Caco-2 (cell line): ENCODE data around the gene TAS2R40. TPM values are rescaled to one million over a fixed set of nuclear protein-coding genes. Genes with fewer than 3 reads are reported as not detected.
"Not testable (repeated sequence)": the region's sequence is repeated elsewhere in the genome, so short reads cannot be mapped to it uniquely, and the experiment has no call there.

ENCODE experiments used
- BruUV-seq: library from RNA; stranded (reverse); fragments of 400-500 nt; replicated peaks from 2 replicates; lab custom pipeline; 2021; lab: Mats Ljungman, UMichigan
- CTCF ChIA-PET: fragments of 300-600 bp; sonication (Branson Sonifier 250); formaldehyde crosslinking; loops from one replicate; lab custom pipeline; 2022; ENCODE audit warnings: antibody characterized with exemption; lab: Charles Lee
- POLR2A ChIA-PET: fragments of 300-600 bp; sonication (Branson Sonifier 250); formaldehyde crosslinking; loops from one replicate; lab custom pipeline; 2022; ENCODE audit warnings: antibody characterized with exemption; lab: Charles Lee
- DNase-seq, 2 experiments: peaks; one replicate each; pipeline versions ENCODE4 v3.0.0 to v3.0.0-alpha.2; 2020 to 2022
- H3K27me3 ChIP-seq: replicated peaks from 2 replicates; pipeline ENCODE4 v1.6.0; 2011; ENCODE audit warnings: low read length; ENCODE audit not compliant: control insufficient read depth, insufficient read depth
- H3K36me3 ChIP-seq: 2 replicates; pipeline ENCODE4 v1.5.1; 2011; ENCODE audit warnings: low read length; ENCODE audit not compliant: control insufficient read depth, insufficient read depth
- H3K4me1 ChIP-seq: fragments of 250-450 bp; sonication (Bioruptor Pico); 2 replicates; pipeline ENCODE4 v1.5.1; 2020; ENCODE audit warnings: mild to moderate bottlenecking
- H3K4me3 ChIP-seq: 2 replicates; pipeline ENCODE4 v1.5.1; 2011; ENCODE audit warnings: low read depth, mild to moderate bottlenecking, control low read depth, low read length
- H3K9me3 ChIP-seq: fragments of 250-450 bp; sonication (Bioruptor Pico); 2 replicates; pipeline ENCODE4 v1.5.1; 2020; ENCODE audit warnings: mild to moderate bottlenecking, moderate library complexity
- H3K27ac Mint-ChIP-seq: one replicate; pipeline ENCODE4 v1.8.0; 2022; ENCODE audit warnings: mixed read lengths; ENCODE audit not compliant: unreplicated experiment
- H3K27me3 Mint-ChIP-seq: one replicate; pipeline ENCODE4 v1.8.0; 2022; ENCODE audit warnings: mixed read lengths; ENCODE audit not compliant: insufficient read depth, unreplicated experiment
- H3K36me3 Mint-ChIP-seq: one replicate; pipeline ENCODE4 v1.8.0; 2022; ENCODE audit warnings: mild to moderate bottlenecking, mixed read lengths; ENCODE audit not compliant: insufficient read depth, unreplicated experiment
- H3K4me1 Mint-ChIP-seq: one replicate; pipeline ENCODE4 v1.8.0; 2022; ENCODE audit warnings: low read depth, mixed read lengths; ENCODE audit not compliant: unreplicated experiment
- H3K4me3 Mint-ChIP-seq: one replicate; pipeline ENCODE4 v1.8.0; 2022; ENCODE audit warnings: mild to moderate bottlenecking, moderate library complexity, mixed read lengths; ENCODE audit not compliant: unreplicated experiment
- H3K9me3 Mint-ChIP-seq: one replicate; pipeline ENCODE4 v1.8.0; 2022; ENCODE audit warnings: mixed read lengths; ENCODE audit not compliant: unreplicated experiment
- CTCF ChIP-seq, 2 experiments: fragments of 200-600 bp in 1 of 2; IDR thresholded peaks; 1 replicate in 1 of 2; 2 replicates in 1 of 2; pipeline versions ENCODE4 v1.5.1 to v1.8.0; 2011 to 2022; ENCODE audit warnings: antibody characterized with exemption in 1 of 2, control low read depth in 1 of 2, inconsistent platforms in 1 of 2, low read depth in 1 of 2, low read length in 1 of 2, mild to moderate bottlenecking in 1 of 2, moderate library complexity in 1 of 2; ENCODE audit not compliant: insufficient read depth in 1 of 2, severe bottlenecking in 1 of 2, unreplicated experiment in 1 of 2
- intact Hi-C: fragments of 100-400 bp; cut with micrococcal nuclease; formaldehyde crosslinking; loops from one replicate; pipeline ENCODE4 v1.10.0; 2022; ENCODE audit not compliant: unreplicated experiment
- total RNA-seq: library from RNA; stranded (reverse); gene quantifications from 2 replicates; pipeline ENCODE4 v1.2.3, GENCODE V29; 2022

The TAS2R40 gene
- total RNA-seq, 1 experiment from 2014 or later, result not detected

DNA sequence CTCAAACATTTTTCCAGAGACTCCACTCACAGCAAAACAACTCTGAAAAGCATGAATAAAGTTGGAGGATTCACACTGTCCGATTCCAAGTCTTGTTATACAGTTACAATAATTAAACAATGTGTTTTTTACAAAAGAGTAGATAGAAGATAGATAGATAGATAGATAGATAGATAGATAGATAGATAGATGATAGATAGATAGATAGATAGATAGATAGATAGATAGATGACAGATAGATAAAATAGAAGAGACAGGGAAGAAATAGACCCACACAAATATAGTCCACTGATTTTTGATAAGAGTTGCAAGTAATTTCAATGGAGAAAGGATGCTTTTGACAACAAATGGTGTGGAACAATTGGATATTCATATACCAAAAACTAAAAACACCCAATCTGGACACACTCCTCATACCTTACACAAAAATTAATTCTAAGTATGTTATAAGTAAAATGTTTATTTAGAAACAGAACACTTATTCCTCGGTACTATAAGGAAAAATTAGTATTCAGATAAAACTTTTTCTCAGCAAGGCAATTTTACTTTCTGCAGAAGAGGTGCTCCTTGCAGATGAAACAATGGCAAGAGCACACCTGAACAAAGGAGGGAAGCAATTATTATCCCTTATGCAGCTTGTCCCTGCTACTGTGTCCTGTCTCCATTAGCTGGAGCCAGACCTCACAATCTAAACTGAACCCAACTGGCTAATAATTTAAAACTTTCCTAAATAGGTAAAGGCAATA is 44.3 kb upstream of the TAS2R40 start:
- intact Hi-C loops, result no loop called here
- peaks cover 18% of the 10 kb centered on the region for H3K9me3 Mint-ChIP-seq
- Histone ChIP-seq H3K27me3 (no peaks in the 10 kb centered on the region), H3K36me3 (no peaks in the 10 kb centered on the region), H3K4me1 (no peaks in the 10 kb centered on the region), H3K4me3 (no peak overlapping the region), H3K9me3 (peaks cover 10% of the 10 kb centered on the region)
- TF ChIP-seq CTCF (IDR thresholded peaks at IDR 0.05; ENCODE audit: insufficient read depth in 1 of 2, low read depth in 1 of 2, low read length in 1 of 2, severe bottlenecking in 1 of 2, unreplicated experiment in 1 of 2), result no peak
- POLR2A ChIA-PET, result no interaction called here
- no peak overlapping the region for H3K4me3 Mint-ChIP-seq
- no TSS peak for BruUV-seq
- DNase-seq, result no peak
- H3K27me3 Mint-ChIP-seq, result peaks cover 4% of the 10 kb centered on the region
- CTCF ChIA-PET, result no interaction called here
- H3K27ac Mint-ChIP-seq, result no peak overlapping the region
- H3K4me1 Mint-ChIP-seq, result no peaks in the 10 kb centered on the region
- H3K36me3 Mint-ChIP-seq, result no peaks in the 10 kb centered on the region

DNA sequence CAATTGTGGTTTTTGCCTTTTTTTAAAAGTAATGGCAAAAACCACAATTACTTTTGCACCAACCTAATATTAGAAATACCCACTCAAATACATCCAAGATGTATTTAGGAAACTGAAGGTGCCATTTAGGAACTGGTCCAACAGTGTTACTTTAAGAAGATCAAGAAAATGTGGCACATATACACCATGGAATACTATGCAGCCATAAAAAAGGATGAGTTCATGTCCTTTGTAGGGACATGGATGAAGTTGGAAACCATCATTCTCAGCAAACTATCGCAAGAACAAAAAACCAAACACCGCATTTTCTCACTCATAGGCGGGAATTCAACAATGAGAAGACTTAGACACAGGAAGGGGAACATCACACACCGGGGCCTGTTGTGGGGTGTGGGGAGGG is 41.1 kb upstream of the TAS2R40 start:
- BruUV-seq, H3K36me3 Mint-ChIP-seq, H3K36me3 ChIP-seq, H3K4me3 ChIP-seq, H3K27me3 ChIP-seq, H3K4me1 Mint-ChIP-seq, H3K27ac Mint-ChIP-seq, CTCF ChIA-PET, intact Hi-C loops, DNase-seq, POLR2A ChIA-PET, H3K4me1 ChIP-seq, H3K4me3 Mint-ChIP-seq: not testable (repeated sequence)
- peaks cover 10% of the 10 kb centered on the region for H3K9me3 ChIP-seq
- Mint-ChIP-seq H3K9me3 (peaks cover 18% of the 10 kb centered on the region), H3K27me3 (peaks cover 14% of the 10 kb centered on the region)

GRCh38 chr7:143181349-143181748 is 40.5 kb upstream of the TAS2R40 start:
- Histone ChIP-seq H3K9me3 (peaks cover 10% of the 10 kb centered on the region), H3K4me1 (no peaks in the 10 kb centered on the region), H3K36me3 (no peaks in the 10 kb centered on the region), H3K27me3 (no peaks in the 10 kb centered on the region), H3K4me3 (no peak overlapping the region)
- ChIA-PET POLR2A (no interaction called here), CTCF (no interaction called here)
- TF ChIP-seq CTCF (IDR thresholded peaks at IDR 0.05; ENCODE audit: insufficient read depth in 1 of 2, low read depth in 1 of 2, low read length in 1 of 2, severe bottlenecking in 1 of 2, unreplicated experiment in 1 of 2), result no peak
- Mint-ChIP-seq H3K36me3 (no peaks in the 10 kb centered on the region), H3K4me1 (no peaks in the 10 kb centered on the region), H3K4me3 (no peak overlapping the region), H3K27me3 (peaks cover 18% of the 10 kb centered on the region), H3K27ac (no peak overlapping the region), H3K9me3 (peaks cover 18% of the 10 kb centered on the region)
- no TSS peak for BruUV-seq
- intact Hi-C loops, result no loop called here
- DNase-seq, result no peak
